GM23338 (cell line): ENCODE measurements around the gene ANO6. TPM values are rescaled to one million over a fixed set of nuclear protein-coding genes. Genes with fewer than 3 reads are reported as not detected.
A peak's percentile ranks its signal among the peaks of the same experiment; 100 is the strongest.

Experiments used
- ATAC-seq: fragments of 200-7000 bp; cut with Tn5 transposase; 3 replicates; pipeline ENCODE4 v1.9.1; 2020
- DNase-seq: peaks from one replicate; pipeline ENCODE4 v3.0.0-alpha.2; 2015; ENCODE audit warnings: low spot score
- H2AFZ ChIP-seq: fragments of 200-600 bp; sonication (generic); 2 replicates; pipeline ENCODE4 v1.8.0; 2016; ENCODE audit warnings: antibody characterized with exemption, mild to moderate bottlenecking, moderate library complexity
- H3F3A ChIP-seq: fragments of 200-600 bp; sonication (generic); replicated peaks from 2 replicates; pipeline ENCODE4 v1.8.0; 2017; ENCODE audit warnings: antibody characterized with exemption, mixed run types, low read depth
- H3K27ac ChIP-seq: fragments of 200-600 bp; sonication (generic); 2 replicates; pipeline ENCODE4 v1.6.1; 2016; ENCODE audit warnings: low read depth
- H3K27me3 ChIP-seq: fragments of 200-600 bp; sonication (generic); 2 replicates; pipeline ENCODE4 v1.8.0; 2016; ENCODE audit warnings: mild to moderate bottlenecking, mixed run types, moderate library complexity; ENCODE audit not compliant: insufficient read depth
- H3K36me3 ChIP-seq: fragments of 200-600 bp; sonication (generic); 2 replicates; pipeline ENCODE4 v1.8.0; 2016; ENCODE audit warnings: mild to moderate bottlenecking; ENCODE audit not compliant: insufficient read depth
- H3K4me1 ChIP-seq: fragments of 200-600 bp; sonication (generic); 2 replicates; pipeline ENCODE4 v1.8.0; 2016; ENCODE audit warnings: mild to moderate bottlenecking, moderate library complexity; ENCODE audit not compliant: insufficient read depth
- H3K4me2 ChIP-seq: fragments of 200-600 bp; sonication (generic); 2 replicates; pipeline ENCODE4 v1.7.1; 2017; ENCODE audit warnings: mixed run types
- H3K4me3 ChIP-seq: fragments of 200-600 bp; sonication (generic); 2 replicates; pipeline ENCODE4 v1.6.1; 2016; ENCODE audit warnings: mixed run types
- H3K79me2 ChIP-seq: fragments of 200-600 bp; sonication (generic); replicated peaks from 2 replicates; pipeline ENCODE4 v1.8.0; 2017; ENCODE audit warnings: mild to moderate bottlenecking; ENCODE audit not compliant: insufficient read depth
- H3K9me2 ChIP-seq: fragments of 200-600 bp; sonication (generic); 2 replicates; pipeline ENCODE4 v1.8.0; 2017; ENCODE audit not compliant: insufficient read depth
- H4K20me1 ChIP-seq: fragments of 200-600 bp; sonication (generic); replicated peaks from 2 replicates; pipeline ENCODE4 v1.8.0; 2017; ENCODE audit warnings: mild to moderate bottlenecking; ENCODE audit not compliant: insufficient read depth
- H3K27ac Mint-ChIP-seq: 2 replicates; pipeline ENCODE4 v1.8.0; 2020; ENCODE audit warnings: inconsistent platforms, mild to moderate bottlenecking, moderate library complexity, mixed read lengths
- H3K27me3 Mint-ChIP-seq: 3 replicates; pipeline ENCODE4 v1.8.0; 2022; ENCODE audit warnings: low read depth, mild to moderate bottlenecking, moderate library complexity, mixed read lengths, inconsistent platforms; ENCODE audit not compliant: insufficient read depth, poor library complexity
- H3K36me3 Mint-ChIP-seq: 3 replicates; pipeline ENCODE4 v1.8.0; 2021; ENCODE audit warnings: low read depth, mild to moderate bottlenecking, inconsistent platforms, moderate library complexity, mixed read lengths
- H3K4me1 Mint-ChIP-seq: 3 replicates; pipeline ENCODE4 v1.8.0; 2020; ENCODE audit warnings: mild to moderate bottlenecking, inconsistent platforms, mixed read lengths
- H3K4me3 Mint-ChIP-seq: 3 replicates; pipeline ENCODE4 v1.8.0; 2021; ENCODE audit warnings: moderate library complexity, mild to moderate bottlenecking, inconsistent platforms, mixed read lengths
- H3K9me3 Mint-ChIP-seq: 3 replicates; pipeline ENCODE4 v1.8.0; 2020; ENCODE audit warnings: moderate library complexity, mild to moderate bottlenecking, inconsistent platforms, mixed read lengths
- CREB1 ChIP-seq: fragments of 250-450 bp; sonication (Bioruptor Pico); IDR thresholded peaks from 2 replicates; pipeline ENCODE4 v1.5.0; 2020; ENCODE audit warnings: low read depth, mild to moderate bottlenecking, moderate library complexity
- CTCF ChIP-seq, 2 experiments: fragments of 200-600 bp in 1 of 2; sonication (generic) in 1 of 2; conservative IDR thresholded peaks; 2 replicates each; pipeline versions ENCODE4 v1.5.1 to v1.6.1; 2016 to 2017; ENCODE audit warnings: antibody characterized with exemption in 2 of 2, low read depth in 2 of 2, mild to moderate bottlenecking in 2 of 2, moderate library complexity in 1 of 2
- EZH2 ChIP-seq: fragments of 200-600 bp; sonication (generic); IDR thresholded peaks from one replicate; pipeline ENCODE4 v1.8.0; 2017; ENCODE audit warnings: antibody characterized with exemption, mild to moderate bottlenecking, low read depth; ENCODE audit not compliant: unreplicated experiment
- EZH2phosphoT487 ChIP-seq: fragments of 200-600 bp; sonication (generic); IDR thresholded peaks from one replicate; pipeline ENCODE4 v1.8.1; 2018; ENCODE audit warnings: antibody characterized with exemption; ENCODE audit not compliant: unreplicated experiment
- JUNB ChIP-seq: IDR thresholded peaks from one replicate; pipeline ENCODE4 v1.6.1; 2016; ENCODE audit warnings: antibody characterized with exemption; ENCODE audit not compliant: unreplicated experiment
- NANOG ChIP-seq: IDR thresholded peaks from 2 replicates; pipeline ENCODE4 v1.6.1; 2016; ENCODE audit warnings: antibody characterized with exemption, borderline replicate concordance
- POLR2AphosphoS5 ChIP-seq: IDR thresholded peaks from 2 replicates; pipeline ENCODE4 v1.6.1; 2016; ENCODE audit warnings: antibody characterized with exemption, low read depth
- REST ChIP-seq: IDR thresholded peaks from one replicate; pipeline ENCODE4 v1.6.1; 2018; ENCODE audit warnings: antibody characterized with exemption; ENCODE audit not compliant: unreplicated experiment
- STAT1 ChIP-seq: IDR thresholded peaks from one replicate; pipeline ENCODE4 v1.6.1; 2016; ENCODE audit warnings: antibody characterized with exemption; ENCODE audit not compliant: unreplicated experiment
- ZNF114 ChIP-seq: fragments of 250-450 bp; sonication (Bioruptor Pico); IDR thresholded peaks from 2 replicates; pipeline ENCODE4 v1.5.0; 2020; ENCODE audit warnings: mild to moderate bottlenecking, moderate library complexity
- ZNF331 ChIP-seq: fragments of 250-450 bp; sonication (Bioruptor Pico); IDR thresholded peaks from 2 replicates; pipeline ENCODE4 v1.5.0; 2020; ENCODE audit warnings: low read depth, mild to moderate bottlenecking, moderate library complexity
- polyA plus RNA-seq: library from polyadenylated mRNA; unstranded; fragments of >200 nt; fragmentation: Nextera tagmentation; extraction: Ambion mirVana; gene quantifications from 2 replicates; pipeline ENCODE4 v1.2.1, GENCODE V29; 2016
- total RNA-seq: library from RNA; depleted of rRNA; stranded (reverse); fragments of >200 nt; shearing (Covaris generic); gene quantifications from 2 replicates; pipeline ENCODE4 v1.2.3, GENCODE V29; 2014
- TF ChIP-seq, protein P1 (sequence below): fragments of 250-450 bp; sonication (Bioruptor Pico); IDR thresholded peaks from 2 replicates; pipeline ENCODE4 v1.5.0; 2020; ENCODE audit warnings: mild to moderate bottlenecking, moderate library complexity
- TF ChIP-seq, protein P2 (sequence below): IDR thresholded peaks from 2 replicates; pipeline ENCODE4 v1.6.1; 2016; ENCODE audit warnings: antibody characterized with exemption

The ANO6 gene
- total and polyA plus RNA-seq, 2 experiments from 2014 or later: 21.1 to 48.9 TPM

GRCh38 chr12:45273717-45274271, 57.9 kb downstream of the ANO6 start:
- no peak for ATAC-seq
- DNase-seq: no peak
- Histone ChIP-seq H3K27me3 (no peaks in the 10 kb centered on the region), H3K36me3 (0 out of 2 replicates have a peak, but pooled peaks cover 5% of the 10 kb centered on the region), H3K27ac (peak overlapping the region; percentile 12; the same call in 1 of the 2 replicates), H3K4me1 (peaks cover 6% of the 10 kb centered on the region), H3K9me2 (no peaks in the 10 kb centered on the region), H2AFZ (no peak overlapping the region), H3K4me3 (no peak overlapping the region), H3K79me2 (peaks cover 54% of the 10 kb centered on the region), H4K20me1 (no peaks in the 10 kb centered on the region; the same call in 1 of the 2 replicates), H3K4me2 (no peak overlapping the region), H3F3A (no peaks in the 10 kb centered on the region)
- Mint-ChIP-seq H3K9me3 (no peaks in the 10 kb centered on the region), H3K27ac (no peak overlapping the region), H3K27me3 (peaks cover 2% of the 10 kb centered on the region), H3K4me3 (no peak overlapping the region), H3K4me1 (peaks cover 29% of the 10 kb centered on the region), H3K36me3 (no peaks in the 10 kb centered on the region)
- TF ChIP-seq STAT1: no peak
- TF ChIP-seq, protein P1, sequence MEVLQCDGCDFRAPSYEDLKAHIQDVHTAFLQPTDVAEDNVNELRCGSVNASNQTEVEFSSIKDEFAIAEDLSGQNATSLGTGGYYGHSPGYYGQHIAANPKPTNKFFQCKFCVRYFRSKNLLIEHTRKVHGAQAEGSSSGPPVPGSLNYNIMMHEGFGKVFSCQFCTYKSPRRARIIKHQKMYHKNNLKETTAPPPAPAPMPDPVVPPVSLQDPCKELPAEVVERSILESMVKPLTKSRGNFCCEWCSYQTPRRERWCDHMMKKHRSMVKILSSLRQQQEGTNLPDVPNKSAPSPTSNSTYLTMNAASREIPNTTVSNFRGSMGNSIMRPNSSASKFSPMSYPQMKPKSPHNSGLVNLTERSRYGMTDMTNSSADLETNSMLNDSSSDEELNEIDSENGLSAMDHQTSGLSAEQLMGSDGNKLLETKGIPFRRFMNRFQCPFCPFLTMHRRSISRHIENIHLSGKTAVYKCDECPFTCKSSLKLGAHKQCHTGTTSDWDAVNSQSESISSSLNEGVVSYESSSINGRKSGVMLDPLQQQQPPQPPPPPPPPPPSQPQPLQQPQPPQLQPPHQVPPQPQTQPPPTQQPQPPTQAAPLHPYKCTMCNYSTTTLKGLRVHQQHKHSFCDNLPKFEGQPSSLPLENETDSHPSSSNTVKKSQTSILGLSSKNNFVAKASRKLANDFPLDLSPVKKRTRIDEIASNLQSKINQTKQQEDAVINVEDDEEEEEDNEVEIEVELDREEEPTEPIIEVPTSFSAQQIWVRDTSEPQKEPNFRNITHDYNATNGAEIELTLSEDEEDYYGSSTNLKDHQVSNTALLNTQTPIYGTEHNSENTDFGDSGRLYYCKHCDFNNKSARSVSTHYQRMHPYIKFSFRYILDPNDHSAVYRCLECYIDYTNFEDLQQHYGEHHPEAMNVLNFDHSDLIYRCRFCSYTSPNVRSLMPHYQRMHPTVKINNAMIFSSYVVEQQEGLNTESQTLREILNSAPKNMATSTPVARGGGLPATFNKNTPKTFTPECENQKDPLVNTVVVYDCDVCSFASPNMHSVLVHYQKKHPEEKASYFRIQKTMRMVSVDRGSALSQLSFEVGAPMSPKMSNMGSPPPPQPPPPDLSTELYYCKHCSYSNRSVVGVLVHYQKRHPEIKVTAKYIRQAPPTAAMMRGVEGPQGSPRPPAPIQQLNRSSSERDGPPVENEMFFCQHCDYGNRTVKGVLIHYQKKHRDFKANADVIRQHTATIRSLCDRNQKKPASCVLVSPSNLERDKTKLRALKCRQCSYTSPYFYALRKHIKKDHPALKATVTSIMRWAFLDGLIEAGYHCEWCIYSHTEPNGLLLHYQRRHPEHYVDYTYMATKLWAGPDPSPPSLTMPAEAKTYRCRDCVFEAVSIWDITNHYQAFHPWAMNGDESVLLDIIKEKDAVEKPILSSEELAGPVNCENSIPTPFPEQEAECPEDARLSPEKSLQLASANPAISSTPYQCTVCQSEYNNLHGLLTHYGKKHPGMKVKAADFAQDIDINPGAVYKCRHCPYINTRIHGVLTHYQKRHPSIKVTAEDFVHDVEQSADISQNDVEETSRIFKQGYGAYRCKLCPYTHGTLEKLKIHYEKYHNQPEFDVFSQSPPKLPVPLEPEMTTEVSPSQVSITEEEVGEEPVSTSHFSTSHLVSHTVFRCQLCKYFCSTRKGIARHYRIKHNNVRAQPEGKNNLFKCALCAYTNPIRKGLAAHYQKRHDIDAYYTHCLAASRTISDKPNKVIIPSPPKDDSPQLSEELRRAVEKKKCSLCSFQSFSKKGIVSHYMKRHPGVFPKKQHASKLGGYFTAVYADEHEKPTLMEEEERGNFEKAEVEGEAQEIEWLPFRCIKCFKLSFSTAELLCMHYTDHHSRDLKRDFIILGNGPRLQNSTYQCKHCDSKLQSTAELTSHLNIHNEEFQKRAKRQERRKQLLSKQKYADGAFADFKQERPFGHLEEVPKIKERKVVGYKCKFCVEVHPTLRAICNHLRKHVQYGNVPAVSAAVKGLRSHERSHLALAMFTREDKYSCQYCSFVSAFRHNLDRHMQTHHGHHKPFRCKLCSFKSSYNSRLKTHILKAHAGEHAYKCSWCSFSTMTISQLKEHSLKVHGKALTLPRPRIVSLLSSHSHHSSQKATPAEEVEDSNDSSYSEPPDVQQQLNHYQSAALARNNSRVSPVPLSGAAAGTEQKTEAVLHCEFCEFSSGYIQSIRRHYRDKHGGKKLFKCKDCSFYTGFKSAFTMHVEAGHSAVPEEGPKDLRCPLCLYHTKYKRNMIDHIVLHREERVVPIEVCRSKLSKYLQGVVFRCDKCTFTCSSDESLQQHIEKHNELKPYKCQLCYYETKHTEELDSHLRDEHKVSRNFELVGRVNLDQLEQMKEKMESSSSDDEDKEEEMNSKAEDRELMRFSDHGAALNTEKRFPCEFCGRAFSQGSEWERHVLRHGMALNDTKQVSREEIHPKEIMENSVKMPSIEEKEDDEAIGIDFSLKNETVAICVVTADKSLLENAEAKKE (CRISPR knock-in tag): no peak
- no peak for TF ChIP-seq EZH2phosphoT487
- TF ChIP-seq JUNB: no peak
- TF ChIP-seq, protein P2, sequence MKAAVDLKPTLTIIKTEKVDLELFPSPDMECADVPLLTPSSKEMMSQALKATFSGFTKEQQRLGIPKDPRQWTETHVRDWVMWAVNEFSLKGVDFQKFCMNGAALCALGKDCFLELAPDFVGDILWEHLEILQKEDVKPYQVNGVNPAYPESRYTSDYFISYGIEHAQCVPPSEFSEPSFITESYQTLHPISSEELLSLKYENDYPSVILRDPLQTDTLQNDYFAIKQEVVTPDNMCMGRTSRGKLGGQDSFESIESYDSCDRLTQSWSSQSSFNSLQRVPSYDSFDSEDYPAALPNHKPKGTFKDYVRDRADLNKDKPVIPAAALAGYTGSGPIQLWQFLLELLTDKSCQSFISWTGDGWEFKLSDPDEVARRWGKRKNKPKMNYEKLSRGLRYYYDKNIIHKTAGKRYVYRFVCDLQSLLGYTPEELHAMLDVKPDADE: no peak
- TF ChIP-seq CREB1: no peak
- TF ChIP-seq NANOG: no peak
- no peak for TF ChIP-seq ZNF114
- TF ChIP-seq POLR2AphosphoS5: no peak
- no peak for TF ChIP-seq ZNF331 (CRISPR knock-in tag)
- no peak for TF ChIP-seq EZH2
- TF ChIP-seq REST: no peak
- TF ChIP-seq CTCF (conservative IDR thresholded peaks at IDR 0.05; ENCODE audit: low read depth in 2 of 2): no peak
